Kasumi-1 (cell line): Measurements from ENCODE around the gene PLA2G2A.
A peak's percentile ranks its signal among the peaks of the same experiment; 100 is the strongest.
"Not testable (repeated sequence)": the region's sequence is repeated elsewhere in the genome, so short reads cannot be mapped to it uniquely, and the experiment has no call there.

Experiments used
- DNase-seq, 2 experiments: peaks; one replicate each; lab custom pipeline; 2025; lab: John Stamatoyannopoulos, UW

Gene PLA2G2A

GRCh38 chr1:19973616-19974015 is 5.8 kb downstream of the PLA2G2A start:
- DNase-seq: no peak

GRCh38 chr1:19971664-19972063 is 7.8 kb downstream of the PLA2G2A start:
- no peak for DNase-seq

GRCh38 chr1:19969898-19970660 is 9.3 kb downstream of the PLA2G2A start:
- no peak for DNase-seq

GRCh38 chr1:19967808-19968207 is 11.6 kb downstream of the PLA2G2A start:
- no peak for DNase-seq

- no peak for DNase-seq
Observed at GRCh38 chr1:19964542-19964941, 14.9 kb downstream of the PLA2G2A start.

GRCh38 chr1:19963636-19964035 is 15.8 kb downstream of the PLA2G2A start:
- no peak for DNase-seq

- DNase-seq: no peak
Observed at GRCh38 chr1:19960591-19960990, 18.8 kb downstream of the PLA2G2A start.

GRCh38 chr1:19957779-19958178 is 21.6 kb downstream of the PLA2G2A start:
- DNase-seq: no peak

- peak in 1 of 2 experiments; percentile 2 for DNase-seq
Observed at GRCh38 chr1:19955534-19956170, 23.8 kb downstream of the PLA2G2A start.

GRCh38 chr1:19954059-19954458 is 25.4 kb downstream of the PLA2G2A start:
- no peak for DNase-seq

- DNase-seq: no peak
Observed at GRCh38 chr1:19949016-19949415, 30.4 kb downstream of the PLA2G2A start.

- DNase-seq: no peak
Observed at GRCh38 chr1:19946971-19947370, 32.4 kb downstream of the PLA2G2A start.

GRCh38 chr1:19946331-19946751 is 33.1 kb downstream of the PLA2G2A start:
- no peak for DNase-seq

GRCh38 chr1:19945914-19946313 is 33.5 kb downstream of the PLA2G2A start:
- DNase-seq: no peak

- no peak for DNase-seq
Observed at GRCh38 chr1:19942657-19943056, 36.8 kb downstream of the PLA2G2A start.

GRCh38 chr1:19942088-19942487 is 37.3 kb downstream of the PLA2G2A start:
- no peak for DNase-seq

- no peak for DNase-seq
Observed at GRCh38 chr1:19941206-19941568, 38.2 kb downstream of the PLA2G2A start.

- no peak for DNase-seq
Observed at GRCh38 chr1:19940486-19941205, 38.8 kb downstream of the PLA2G2A start.

- DNase-seq: no peak
Observed at GRCh38 chr1:19938472-19938871, 40.9 kb downstream of the PLA2G2A start.

- no peak for DNase-seq
Observed at GRCh38 chr1:19936061-19936750, 43.2 kb downstream of the PLA2G2A start.

- no peak for DNase-seq
Observed at GRCh38 chr1:19934336-19934735, 45.1 kb downstream of the PLA2G2A start.

- no peak for DNase-seq
Observed at GRCh38 chr1:19932866-19933265, 46.6 kb downstream of the PLA2G2A start.

- not testable (repeated sequence) for DNase-seq
Observed at GRCh38 chr1:19927130-19927421, 52.3 kb downstream of the PLA2G2A start.
